ENCODE results near the gene CHCHD3.

The CHCHD3 gene
- 37.8 to 82.7 (median 60.6) reads per million in 17 experiments for total RNA-seq

- peak; percentile 97 to 99 (median 98) for DNase-seq
Measured at GRCh38 chr7:133081599-133082389, at the start of gene CHCHD3. CHCHD3 (minus strand) TSS chr7:133082090; CDS start chr7:133081937, 153 bp downstream.

GRCh38 chr7:133130166-133130565 is 48.3 kb upstream of the CHCHD3 start:
- DNase-seq: no peak

DNA sequence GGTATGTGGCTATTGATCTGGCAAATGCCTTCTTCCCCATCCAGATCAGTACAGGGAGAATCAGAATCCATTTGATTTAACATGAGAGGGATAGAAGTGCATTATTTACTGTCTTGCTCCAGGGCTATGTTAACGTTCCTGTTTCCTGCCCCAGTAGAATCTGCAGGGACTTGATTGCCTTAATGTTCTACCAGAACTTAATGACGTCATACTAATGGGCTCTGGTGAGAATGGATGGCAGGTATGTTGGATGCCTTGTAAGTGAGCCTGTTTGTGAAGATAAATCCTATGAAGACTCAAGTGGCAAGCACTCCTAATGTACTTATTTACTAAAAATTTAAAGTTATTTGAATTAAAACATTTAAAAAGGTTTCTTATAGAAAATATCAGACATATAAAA is 44.5 kb upstream of the CHCHD3 start:
- DNase-seq: no peak

GRCh38 chr7:133124974-133125373 is 43.1 kb upstream of the CHCHD3 start:
- no peak for DNase-seq

DNA sequence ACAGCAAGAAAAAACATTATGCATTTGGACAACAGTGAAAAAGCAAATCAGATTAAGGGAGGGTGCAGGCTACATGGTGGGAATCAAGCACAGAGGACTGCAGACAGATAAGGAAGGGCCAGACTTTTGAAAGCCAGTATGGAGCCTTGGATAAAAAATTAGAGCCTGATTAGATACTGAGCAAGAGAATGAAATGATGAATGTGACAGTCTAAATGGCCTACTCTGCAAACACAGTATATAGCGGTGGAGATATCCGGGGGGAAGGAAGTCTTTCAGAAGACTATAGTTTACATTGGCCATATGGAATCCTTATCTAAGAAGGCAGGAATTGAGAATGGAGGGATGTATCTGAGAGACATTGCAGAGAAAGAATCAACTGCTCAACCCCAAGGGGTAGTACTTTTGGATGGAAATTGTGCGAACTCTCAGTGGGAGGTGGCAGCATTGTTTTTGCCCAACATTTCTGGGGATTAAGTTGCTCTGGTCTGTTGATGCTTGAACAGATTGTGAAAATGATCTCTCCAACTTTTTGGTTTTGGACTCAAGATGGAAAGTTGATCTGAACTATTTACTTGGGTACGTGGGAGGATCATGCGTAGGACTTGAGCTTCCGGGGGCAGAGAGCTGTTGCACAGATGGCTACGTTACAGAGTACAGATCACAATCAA is 39.4 kb upstream of the CHCHD3 start:
- DNase-seq: no peak

DNA sequence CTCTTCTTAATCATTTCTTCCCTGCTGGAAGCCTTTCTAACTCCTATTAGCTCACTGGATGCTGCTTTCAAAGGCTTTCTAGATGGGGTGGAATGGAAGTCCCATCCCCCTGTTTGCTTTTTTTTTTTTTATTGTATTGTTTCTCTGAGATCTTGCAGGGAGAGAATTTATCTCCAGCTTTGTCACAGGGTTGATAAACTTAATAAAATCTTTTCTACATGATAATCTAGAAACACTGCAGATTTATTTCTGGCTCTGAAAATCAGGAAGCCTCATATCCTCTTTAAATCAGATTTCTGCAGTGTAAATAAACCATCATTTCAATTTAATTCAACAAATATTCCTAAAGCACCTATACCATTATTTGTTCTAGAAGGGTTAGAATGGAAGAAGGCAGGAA is 37.2 kb upstream of the CHCHD3 start:
- no peak for DNase-seq

DNA sequence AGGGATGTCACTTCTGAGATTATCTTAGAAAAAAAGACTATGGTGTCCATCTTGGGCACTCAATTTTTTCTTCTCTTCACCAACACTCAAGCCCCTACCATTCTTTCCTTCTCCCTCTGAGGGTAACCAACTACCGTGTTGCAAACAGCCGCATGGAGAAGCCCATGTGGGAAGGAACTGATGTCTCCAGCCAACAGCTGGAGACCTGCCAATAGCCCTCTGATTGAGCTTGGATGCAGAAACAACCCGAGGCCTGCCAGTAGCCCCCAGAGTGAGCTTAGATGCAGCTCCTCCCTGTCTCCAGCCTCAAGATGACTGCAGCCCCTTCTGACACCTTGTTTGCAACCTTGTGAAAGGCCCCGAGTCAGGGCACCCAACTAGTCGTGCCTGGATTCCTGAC is 36.4 kb upstream of the CHCHD3 start:
- no peak for DNase-seq

DNA sequence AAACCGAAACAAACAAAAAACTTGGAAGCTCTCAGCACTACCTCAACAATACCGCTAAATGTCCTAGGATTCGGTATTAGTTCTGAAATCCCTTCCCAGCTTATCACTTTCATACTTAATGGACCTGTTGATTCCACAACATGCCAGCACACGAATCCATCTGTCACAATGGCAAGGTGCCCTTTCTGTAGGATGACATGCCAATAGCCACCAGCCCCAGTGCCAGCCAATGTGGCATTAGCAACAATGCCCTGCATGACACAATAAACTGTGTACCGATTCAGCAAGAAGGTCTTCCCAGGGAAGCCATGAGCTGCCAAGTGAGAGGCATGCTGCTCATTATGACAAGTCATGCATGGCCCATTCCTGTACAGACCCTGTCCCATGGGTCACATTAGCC is 35.6 kb upstream of the CHCHD3 start:
- no peak for DNase-seq

DNA sequence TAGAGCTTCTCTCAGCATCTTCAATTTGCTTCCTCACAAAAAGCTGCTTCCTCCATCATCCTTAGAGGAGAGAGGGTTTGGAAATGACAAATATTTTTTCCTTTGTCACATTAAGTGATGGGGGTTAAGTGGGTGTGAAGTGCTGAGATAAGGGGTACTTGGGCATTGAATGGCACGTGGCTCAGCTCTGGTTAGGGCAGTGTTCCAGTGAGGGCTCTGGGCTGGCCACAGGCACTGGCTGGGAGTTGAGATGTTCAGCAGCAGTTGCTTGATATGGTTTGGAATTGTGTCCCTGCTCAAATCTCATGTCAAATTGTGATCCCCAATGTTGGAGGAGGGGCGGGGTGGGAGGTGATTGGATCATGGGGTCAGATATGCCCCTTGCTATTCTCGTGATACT is 33.7 kb upstream of the CHCHD3 start:
- DNase-seq: no peak

- no peak for DNase-seq
Measured at GRCh38 chr7:133114519-133114918, 32.6 kb upstream of the CHCHD3 start.

DNA sequence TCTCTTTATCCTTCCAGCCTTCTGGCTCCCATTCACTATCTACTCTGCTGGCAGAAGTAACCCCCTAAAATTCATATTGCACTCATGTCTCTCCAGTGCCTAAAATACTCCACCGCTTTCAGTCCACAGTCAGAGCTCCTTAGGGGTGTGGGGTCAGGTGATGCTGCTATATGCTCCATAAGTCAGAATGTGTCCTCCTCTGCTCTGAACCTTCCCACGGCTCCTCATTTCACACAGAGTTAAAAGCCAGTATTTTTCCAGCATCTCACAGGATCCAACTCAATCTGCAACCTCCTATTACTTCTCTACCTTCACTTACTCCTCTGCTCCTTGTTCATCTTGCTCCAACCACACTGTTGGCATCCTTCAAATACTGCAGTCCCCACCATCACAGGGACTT is 31.1 kb upstream of the CHCHD3 start:
- no peak for DNase-seq

- no peak for DNase-seq
Measured at GRCh38 chr7:133112335-133112734, 30.4 kb upstream of the CHCHD3 start.

DNA sequence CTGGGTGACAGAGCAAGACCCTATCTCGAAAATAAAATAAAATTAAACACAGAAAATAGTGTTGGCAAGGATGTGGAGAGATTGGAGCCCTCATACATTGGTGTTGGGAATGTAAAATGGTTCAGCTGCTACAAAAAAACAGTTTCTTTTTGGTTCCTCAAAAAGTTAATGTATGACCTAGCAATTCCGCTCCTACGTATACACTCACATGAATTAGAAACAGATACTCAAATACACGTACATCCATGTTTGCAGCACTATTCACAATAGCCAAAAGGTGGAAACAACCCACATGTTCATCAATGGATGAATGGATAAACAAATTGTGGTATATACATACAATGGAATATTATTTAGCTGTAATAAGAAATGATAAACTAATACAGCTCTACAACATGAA is 28.4 kb upstream of the CHCHD3 start:
- no peak for DNase-seq

GRCh38 chr7:133109816-133110215 is 27.9 kb upstream of the CHCHD3 start:
- DNase-seq: no peak

GRCh38 chr7:133108023-133108422 is 26.1 kb upstream of the CHCHD3 start:
- DNase-seq: no peak

DNA sequence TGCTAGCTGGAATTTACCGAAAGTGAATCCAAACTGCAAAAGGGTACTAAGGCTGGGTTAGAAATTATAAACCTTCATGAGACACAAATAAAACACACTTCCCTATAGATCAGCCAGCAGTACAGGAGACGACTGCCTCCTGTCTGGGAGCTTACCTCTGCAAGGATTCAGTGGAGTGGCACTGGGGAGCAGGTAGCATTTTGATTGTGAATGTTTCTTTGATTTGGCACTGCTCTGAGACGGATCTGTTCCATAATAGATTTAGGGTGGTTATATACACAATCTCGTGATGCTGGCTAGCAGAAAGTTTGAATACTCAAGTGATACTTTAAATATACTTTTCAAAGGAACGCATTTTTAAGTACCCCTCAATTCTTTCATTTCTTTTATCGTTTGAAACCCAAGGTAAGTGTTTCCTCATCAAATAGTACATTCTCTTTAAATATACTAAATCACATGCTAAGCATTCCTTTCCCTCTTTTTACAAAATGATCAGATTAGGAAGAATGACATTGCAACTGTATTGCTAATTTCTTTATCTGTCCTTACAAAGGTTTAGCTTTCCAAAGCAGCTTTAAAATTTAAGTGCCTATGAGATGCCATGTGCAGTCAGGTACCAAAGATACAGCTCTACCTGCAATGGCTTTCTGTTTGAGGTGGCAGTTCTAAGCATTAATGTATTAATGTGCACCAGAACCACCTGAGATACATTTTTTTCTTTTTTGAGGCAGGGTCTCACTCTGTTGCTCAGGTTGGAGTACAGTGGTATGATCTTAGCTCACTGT is 20.6 kb upstream of the CHCHD3 start:
- DNase-seq: no peak

DNA sequence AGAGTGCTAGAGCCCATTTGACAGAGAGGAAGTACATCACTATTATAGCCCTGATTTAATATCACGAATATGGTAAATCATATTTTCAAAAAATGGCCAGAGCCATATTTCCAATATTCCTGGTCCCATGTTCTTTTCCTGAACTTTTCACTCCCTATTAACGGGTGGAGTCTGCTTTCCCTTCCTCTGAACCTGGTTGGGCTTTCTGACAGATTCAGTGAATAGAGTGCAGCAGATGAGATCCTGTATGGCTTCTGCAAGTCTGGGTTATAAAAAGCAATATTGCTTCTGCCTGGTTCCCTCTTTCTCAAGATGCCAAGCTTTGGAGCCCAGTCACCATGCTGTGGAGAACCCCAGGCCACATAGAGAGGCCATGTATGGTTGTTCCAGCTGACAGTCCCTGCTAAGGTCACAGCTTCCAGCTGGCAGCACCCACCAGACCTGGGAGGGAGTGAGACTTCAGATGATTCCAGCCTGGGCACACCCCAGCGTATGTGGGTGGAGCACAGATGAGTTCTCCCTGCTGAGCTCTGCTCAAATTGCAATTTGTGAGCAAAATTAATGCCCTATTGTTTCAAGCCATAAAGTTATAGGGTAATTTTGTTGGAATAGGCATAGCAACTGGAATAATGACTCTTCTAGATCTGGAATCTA is 17.9 kb upstream of the CHCHD3 start:
- no peak for DNase-seq

GRCh38 chr7:133095119-133095671 is 13.3 kb upstream of the CHCHD3 start:
- no peak for DNase-seq

DNA sequence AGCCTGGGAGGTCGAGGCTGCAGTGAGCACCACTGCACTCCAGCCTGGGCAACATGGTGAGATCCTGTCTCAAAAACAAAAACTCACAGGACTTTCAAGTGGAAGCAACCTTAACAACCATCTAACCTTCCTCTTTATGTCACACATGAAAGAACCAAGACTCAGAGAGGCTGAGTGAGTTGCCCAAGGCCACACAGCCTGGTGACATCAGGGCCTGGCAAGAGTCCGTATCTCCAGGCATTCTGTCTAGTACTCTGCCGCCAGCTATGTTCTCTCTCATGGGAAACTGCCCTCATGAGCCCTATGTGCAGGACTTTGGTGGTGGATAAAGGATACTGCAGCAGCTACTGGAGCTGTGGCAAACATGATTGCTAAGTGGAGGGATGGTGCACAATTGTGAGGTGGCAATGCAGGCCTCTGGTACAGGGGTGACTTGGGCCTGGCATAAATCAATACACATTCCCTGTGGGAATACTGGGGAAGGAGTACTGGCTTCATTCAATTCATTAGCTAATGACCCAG is 10.1 kb upstream of the CHCHD3 start:
- no peak for DNase-seq

- DNase-seq: no peak
Measured at GRCh38 chr7:133082390-133082766, 488 bp upstream of the CHCHD3 start.

DNA sequence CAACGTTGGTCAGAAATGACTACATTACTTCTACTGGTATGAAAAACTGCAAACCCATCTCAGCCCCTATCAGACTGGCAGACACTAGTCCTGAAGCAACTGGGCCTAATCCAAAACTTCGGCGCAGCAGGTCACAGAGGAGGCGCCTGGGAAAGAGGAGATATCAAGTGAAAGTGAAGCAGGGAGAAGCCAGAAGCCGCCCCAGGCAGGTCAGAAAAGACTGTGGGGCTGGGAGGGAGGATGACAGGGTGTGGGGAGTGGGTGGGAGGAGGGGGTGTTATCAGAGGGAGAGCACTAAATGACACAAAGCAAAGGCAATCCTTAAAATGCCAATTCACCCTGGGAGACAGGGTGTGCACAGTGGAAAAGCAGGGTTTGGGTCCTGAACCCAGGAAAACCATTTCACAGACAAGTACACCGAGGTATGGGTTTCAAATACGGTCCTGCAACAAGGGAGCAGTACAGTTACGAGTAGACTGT is 731 bp downstream of the CHCHD3 start:
- peak in 3 of 4 experiments; percentile 22 to 36 (median 25) for DNase-seq

DNA sequence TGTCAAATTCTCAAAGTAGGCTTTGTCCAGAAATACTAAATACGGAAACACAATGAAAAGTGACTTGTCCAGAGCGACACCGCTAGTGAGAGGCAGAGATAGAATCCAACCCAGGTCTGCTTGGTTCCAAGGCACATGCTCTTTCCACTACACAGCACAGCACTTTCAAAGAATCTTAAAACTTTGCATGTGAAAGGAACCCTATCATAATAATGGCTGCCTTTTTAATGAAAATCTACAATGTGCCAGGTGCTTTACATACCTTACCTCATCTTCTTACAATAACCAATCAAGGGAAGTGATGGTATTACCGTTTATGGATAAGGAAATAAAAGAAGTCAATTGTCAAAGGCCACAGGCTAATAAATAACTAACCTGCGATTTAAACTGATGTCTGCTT is 2.6 kb downstream of the CHCHD3 start:
- no peak for DNase-seq

Data from suppressor macrophage (primary cell).